GM12872 (cell line): ENCODE results near the gene LRBA.

Experiments used
- CTCF ChIP-seq: IDR thresholded peaks from 3 replicates; pipeline ENCODE4 v1.5.1; 2011; ENCODE audit warnings: low read depth, mild to moderate bottlenecking, low read length, moderate library complexity; ENCODE audit not compliant: insufficient read depth

LRBA gene

GRCh38 chr4:150942539-150942938 is 72.5 kb downstream of the LRBA start:
- TF ChIP-seq CTCF: no peak

- no peak for TF ChIP-seq CTCF
These were observed 75.0 kb downstream of the LRBA start for GRCh38 chr4:150940123-150940522.

- no peak for TF ChIP-seq CTCF
These were observed 75.6 kb downstream of the LRBA start for GRCh38 chr4:150939530-150939929.

GRCh38 chr4:150938873-150939499 is 76.1 kb downstream of the LRBA start:
- no peak for TF ChIP-seq CTCF

GRCh38 chr4:150938417-150938816 is 76.7 kb downstream of the LRBA start:
- no peak for TF ChIP-seq CTCF

GRCh38 chr4:150934022-150934421 is 81.1 kb downstream of the LRBA start:
- TF ChIP-seq CTCF: no peak

- TF ChIP-seq CTCF: no peak
These were observed 83.3 kb downstream of the LRBA start for GRCh38 chr4:150931796-150932195.
